T-helper 2 cell (primary cell): Measurements from ENCODE around the gene TMBIM6.
"Not testable (repeated sequence)": the region's sequence is repeated elsewhere in the genome, so short reads cannot be mapped to it uniquely, and the experiment has no call there.

Experiments
- DNase-seq, 5 experiments: peaks; one replicate each; pipeline versions ENCODE4 v3.0.0 to v3.0.0-alpha.2; 2012 to 2022

Gene TMBIM6

DNA sequence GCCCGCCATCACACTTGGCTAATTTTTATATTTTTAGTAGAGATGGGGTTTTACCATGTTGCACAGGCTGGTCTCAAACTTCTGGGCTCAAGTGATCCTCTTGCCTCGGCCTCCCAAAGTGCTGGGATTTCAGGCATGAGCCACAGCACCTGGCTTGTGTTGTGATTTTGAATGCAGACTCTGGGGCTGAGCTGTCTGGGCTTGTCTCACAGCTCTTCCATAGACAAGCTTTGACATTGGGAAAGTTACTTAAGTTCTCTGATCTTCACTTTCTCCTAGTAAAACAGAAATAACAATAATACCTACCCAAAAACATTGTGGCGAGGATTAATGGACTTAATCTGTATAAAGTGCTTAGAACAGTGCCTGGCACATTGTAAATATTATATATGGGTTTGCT lies 36.0 kb downstream of the TMBIM6 start:
- no peak for DNase-seq

DNA sequence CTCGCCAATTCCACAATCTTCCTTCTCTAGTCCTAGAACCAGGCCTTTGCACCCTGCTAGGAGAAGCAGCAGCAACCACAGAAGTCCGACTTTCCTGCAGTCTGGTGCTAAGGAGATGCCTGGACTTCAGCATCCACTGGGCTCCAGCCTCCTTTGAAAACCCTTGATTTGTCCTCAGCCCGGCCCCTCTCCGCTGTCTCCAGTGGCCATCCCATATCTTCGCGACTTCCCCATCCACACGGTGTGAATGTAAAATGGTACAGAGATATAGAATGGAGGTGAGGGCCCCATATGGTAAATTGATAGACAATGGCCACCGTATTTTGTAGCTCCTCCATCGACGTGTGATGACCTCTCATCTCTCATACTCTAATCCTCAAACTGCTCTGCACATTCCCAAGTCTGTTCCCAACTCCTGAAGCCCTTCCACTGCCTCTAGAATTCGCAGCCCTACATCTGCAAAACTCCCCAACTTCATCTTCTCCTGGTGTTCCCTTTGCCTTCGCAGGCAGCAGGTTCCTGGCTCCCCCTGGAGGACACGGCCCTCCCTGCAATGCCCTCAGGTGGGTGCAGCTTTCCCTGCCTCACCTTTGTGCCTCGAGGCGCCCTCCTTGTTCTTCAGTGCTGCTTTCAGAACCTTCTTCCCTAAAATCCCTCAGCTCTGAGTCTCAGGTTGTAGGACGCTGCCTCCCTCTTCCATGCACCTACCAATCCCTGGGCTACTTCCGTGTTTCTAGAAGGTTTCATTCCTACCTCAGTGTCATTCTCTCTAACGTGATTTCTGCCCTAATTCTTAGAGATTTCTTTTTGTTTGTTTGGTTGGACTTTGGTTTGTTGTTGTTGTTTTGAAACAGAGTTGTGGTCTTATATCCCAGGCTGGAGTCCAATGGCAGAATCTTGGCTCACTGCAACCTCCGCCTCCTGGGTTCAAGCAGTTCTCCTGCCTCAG lies 36.7 kb downstream of the TMBIM6 start:
- peak; percentile 50 to 68 (median 53) for DNase-seq

DNA sequence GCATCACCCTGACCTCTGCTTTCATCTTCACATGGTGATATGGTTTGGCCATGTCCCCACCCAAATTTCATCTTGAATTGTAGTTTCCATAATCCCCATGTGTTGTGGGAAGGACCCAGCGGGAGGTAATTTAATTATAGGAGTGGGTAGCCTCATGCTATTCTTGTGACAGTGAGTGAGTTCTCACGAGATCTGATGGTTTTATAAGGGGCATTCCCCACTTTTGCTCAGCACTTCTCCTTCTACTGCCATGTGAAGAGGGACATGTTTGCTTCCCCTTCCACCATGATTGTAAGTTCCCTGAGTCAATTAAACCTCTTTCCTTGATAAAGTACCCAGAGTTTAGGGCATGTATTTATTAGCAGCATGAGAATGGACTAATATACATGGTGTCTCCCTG lies 38.2 kb downstream of the TMBIM6 start:
- no peak for DNase-seq

DNA sequence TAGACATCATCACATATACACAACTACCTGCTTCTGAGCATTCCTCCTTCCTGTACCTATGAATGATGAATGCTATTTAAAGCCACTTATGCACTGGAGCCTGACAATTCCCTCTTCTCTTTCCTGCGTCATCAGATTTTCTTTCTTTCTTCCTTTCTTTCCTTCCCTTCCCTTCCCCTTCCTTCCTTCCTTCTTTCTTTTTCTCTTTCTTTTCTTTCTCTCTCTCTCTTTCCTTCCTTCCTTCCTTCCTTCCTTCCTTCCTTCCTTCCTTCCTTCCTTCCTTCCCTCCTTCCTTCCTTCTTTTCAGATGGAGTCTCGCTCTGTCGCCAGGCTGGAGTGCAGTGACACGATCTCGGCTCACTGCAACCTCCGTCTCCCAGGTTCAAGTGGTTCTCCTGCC lies 39.6 kb downstream of the TMBIM6 start:
- not testable (repeated sequence) for DNase-seq

DNA sequence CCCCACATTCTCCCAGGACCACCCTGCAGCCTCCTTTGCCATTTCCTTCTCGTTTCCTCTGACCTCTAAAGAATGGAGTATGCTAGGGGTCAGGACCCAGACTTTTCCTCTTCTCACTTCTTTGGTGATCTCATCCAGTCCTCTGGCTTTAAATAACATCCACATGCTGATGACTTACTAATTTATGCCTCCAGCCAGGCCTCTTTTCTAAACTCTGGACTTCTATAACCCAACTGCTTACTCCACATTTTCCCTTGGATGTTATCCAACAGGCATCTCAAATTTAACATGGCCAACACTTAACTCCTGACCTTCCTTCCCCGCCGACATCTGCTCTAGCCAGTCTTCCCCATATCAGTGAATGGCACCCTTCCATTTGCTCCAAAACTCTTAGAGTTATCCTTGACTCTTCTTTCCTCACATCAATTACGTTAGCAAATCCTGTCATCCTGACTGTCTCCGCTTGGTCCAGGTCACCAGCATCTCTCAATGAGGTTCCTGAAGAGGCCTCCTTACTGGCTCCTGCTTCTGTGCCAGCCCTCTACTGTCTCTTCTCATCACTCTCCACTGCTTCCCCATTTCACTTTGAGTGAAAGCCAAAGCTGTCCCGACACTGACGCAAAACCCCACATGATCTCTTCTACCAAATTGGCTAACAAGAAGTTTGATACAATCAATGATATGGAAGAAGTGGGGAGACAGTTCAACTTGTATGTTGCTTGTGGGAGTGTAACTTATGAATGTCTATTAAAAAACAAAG lies 42.7 kb downstream of the TMBIM6 start:
- DNase-seq = no peak

DNA sequence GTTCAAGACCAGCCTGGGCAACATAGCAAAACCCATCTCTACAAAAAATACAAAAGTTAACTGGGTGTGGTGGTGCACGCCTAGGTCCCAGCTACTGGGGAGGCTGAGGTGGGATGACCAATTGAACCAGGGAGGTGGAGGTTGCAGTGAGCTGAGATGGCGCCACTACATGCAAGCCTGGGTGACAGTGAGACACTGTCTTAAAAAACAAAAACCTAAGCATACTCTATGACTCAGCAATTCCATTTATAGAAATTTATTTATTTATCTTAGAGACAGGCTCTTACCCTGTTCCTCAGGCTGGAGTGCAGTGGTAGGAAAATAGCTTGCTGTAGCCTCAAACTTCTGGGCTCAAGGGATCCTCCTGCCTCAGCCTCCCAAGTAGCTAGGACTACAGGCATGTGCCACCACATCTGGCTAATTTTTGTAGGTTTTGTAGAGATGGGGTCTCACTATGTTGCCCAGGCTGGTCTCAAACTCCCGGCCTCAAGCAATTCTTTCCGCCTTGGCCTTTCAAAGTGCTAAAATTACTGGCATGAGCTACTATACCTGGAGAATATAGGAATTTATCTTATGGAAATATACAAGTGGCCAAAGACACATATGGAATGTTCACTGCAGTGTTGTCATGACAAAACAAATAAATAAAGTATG lies 43.5 kb downstream of the TMBIM6 start:
- DNase-seq = no peak

DNA sequence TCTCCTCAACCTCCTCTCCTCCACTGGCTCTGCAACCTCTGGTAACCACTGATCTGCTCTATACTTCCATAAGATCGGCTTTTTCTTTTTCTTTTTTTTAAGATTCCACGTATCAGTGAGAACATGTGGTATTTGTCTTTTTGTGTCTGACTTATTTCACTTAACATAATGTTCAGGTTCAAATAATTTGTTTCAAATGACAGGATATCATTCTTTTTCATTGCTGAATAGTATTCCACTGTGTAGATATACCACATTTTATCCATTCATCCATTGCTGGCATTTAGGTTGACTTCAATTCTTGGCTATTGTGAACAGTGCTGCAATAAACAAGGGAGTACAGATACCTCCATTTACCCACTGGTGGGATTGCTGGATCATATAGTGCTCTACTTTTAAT lies 46.3 kb downstream of the TMBIM6 start:
- DNase-seq = no peak

DNA sequence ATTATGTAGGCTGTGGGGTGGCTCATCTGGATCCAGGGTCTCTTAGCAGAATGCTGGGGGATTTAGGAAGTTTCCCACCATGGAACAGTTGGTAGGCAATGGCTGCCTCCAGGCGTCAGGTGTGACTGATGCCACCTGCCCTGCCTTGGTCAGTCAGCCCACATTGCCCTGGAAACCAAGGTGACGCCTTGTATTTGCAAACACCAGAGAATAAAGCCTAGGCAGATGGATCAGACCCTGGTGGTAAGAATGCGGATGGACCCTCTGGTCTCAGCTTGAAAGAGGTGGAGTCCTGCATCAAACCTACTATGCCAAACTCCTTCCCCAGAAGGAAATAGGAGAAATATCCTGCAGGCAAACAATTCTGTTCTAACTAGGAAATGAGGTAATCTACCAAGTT lies 48.6 kb downstream of the TMBIM6 start:
- DNase-seq = no peak

DNA sequence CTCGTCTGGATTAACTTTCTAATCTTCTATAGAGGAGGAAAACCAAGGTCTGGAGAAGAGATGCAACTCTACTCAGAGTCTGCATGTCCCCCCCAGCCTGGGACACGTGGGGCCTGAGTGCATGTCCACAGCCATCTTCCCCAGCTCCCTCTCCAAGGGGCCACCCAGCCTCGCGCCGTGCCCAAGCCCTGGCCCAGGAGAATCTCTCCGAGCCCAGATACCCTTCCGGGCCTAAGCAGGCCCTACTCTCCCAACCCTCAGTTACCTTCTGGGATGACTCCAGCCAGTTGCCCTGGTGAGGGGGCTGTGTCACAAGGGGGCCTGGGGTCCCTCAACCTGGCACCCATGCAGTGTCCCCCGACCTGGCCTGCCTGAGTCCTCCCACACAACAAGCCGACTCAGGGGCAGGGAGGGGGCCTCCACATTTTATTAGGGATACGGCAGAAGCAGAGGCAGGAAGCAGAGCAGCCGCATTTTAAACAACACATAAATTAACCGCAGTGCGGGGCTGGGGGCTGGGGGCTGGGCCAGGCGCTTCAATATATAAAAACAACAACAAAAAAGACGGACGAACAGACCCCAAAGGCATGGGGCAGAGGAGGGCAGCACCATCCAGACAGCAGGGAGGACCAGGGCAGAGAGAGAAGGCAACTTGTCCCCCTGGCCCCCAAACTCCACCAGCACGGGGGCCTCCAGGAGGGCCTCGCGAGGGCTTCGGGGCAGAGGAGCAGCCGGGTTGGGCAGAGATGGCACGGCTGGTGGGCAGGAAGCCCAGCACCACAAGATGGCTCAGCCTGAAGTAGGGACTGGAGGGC lies 49.6 kb downstream of the TMBIM6 start:
- no peak for DNase-seq

DNA sequence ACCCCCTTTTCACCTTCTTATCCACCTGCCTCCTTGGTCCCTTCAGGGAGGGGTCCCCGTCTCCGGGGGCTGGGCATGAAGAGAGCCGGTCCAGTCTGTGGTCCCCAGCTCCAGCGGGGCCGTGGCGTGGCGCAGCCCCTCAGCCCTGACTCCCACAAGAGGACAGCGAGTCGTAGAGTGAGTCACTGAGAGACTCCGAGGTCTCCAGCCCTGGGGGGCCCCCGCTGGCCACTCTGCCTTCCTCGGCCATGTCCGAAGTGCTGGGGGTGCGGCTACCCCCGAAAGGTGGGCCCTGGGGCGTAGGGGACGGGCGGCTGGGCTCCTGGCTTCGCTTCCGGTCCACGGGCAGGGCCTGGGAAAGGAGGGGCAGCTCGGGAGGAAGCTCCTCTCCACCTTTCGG lies 50.3 kb downstream of the TMBIM6 start:
- no peak for DNase-seq

DNA sequence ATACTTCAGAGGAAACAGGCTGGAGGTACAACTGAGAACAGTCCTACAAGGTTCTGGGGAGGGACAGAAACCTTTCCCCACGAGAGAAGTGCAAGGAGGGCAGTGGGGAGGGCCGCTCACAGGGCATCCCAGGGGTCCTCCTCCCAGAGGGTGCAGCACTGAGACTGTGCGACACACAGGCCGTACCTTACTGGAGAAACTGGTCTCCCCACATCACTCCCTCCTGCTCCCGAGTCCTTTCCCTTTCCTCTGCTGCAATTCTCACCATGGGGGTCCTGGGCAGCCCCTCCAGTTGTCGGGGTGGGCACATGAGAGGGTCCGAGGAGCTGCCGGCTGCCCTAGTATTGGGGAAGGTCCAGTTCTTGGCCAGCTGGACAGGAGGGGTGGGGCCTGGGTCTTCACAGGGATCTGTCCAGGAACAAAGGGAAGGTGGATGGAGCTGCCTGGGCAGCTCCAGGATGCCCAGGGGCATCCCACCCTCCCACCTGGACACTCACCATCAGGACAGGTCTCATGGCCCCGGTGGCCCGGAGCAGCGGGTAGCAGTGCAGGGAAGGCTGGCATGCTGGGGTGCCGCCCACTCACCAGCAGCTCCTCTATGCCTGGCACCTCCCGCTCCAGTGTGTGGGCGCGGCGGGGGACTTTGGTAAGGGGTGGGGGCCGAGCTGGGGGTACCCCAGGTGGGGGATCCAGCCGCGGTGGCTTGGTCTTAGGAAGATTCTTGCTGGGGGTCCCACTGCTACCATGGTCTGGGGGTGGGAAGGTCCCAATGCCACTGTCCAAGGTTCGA lies 51.0 kb downstream of the TMBIM6 start:
- DNase-seq = no peak

DNA sequence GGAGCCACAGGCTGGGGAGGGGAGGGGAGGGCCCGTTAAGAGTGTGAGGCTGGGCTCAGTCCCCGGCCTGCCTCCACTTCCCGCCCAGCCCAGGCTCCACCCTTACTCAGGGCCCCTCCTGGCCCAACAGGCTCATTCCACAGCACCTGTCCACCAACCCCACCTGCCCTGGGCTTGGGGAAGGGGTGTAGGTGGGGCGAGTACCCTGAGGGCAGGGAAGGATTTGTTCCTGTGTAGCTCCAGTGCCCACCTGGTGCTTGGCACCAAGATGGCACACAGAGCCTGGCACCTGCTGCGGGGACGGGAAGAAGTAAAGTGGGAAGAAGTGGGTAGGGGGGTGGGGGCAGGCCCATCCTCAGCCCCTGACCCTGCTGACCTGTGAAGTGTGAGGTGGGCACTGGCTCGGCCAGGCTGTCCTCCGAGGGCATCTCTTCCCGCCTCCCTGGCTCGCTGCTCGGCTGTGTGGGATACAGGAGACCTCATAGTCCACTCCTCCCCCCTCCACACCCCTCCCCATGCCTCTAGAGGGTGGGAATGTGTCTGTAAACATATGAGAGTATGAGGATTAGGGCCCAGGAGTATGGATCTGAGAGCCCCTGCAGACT lies 51.7 kb downstream of the TMBIM6 start:
- DNase-seq = no peak

DNA sequence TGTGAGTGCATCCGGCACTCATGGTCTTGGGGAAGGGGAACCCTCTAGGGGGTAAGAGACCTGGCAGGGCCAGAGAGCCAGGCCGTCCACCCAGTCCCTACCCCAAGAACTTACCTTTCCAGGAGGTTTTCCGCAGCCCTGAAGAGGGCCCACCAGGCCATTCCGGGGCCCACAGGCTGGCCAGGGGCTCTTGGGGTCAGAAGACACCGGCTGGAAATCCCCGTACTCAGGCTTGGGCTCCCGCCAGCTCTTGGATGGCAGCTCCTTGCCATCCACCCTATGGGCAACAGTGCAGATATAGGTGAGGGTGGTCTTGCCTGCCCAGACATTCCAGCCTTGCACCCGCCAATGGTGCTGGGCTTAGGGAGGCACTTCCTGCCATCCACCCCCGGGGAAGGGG lies 52.3 kb downstream of the TMBIM6 start:
- no peak for DNase-seq

DNA sequence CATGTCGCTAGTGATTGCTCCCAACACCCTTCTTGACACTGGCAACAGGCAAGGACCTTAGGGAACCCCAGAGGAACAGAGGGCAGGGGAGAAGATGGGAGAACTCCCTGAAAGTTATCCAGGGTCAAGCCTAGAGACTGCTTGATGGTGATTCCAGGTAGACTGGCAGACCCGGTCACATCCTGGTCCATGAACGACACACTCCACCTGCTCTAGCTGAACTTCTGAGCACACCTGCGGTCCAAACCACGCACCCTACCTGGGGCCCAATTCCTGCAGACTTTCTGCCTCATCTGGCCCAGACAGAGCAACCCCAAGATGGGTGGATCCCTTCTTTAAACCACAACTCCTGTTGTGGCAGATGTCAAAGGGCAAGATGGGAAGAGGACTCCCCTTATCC lies 52.7 kb downstream of the TMBIM6 start:
- DNase-seq = no peak

DNA sequence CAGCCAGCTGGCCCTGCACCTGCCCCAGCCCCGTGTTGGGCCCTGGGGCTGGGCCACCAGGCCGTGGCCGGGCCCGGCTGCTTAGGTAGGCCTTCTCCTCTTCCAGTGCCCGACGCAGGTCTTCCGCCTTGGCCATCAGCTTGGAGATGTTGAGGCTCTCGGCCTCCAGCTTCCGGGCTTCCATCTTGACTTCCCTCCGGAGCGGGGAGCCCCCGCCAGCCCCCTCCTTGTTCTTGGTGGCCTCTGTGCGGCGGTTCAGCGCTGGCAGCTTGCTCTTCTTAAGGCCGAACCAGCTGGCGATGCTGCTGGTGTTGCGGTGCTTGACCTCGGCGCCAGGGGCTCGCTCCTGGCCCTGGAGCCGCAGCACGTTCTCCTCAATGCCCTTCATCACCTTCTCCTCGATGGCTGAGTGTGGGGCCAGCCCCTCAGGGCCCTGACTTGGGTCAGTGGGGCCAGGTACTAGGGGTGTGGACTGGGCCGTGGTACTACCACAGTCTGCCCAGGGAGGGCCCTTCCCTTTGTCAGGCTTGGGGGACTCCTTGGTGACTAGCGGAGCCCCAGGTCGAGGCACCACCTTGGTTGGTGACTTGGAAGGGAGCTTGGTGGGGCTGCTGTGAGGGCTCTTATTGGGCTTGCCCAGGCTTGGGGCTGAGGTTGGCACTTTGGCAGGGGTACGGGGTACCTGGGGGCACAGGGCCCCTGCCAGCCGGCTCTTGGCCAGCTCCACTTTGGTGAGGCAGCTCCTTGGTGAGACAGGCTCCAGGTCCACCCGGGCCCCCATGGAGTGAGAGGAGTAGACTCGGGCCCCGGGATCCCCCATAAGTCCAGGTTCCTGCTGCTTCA lies 53.7 kb downstream of the TMBIM6 start:
- no peak for DNase-seq

DNA sequence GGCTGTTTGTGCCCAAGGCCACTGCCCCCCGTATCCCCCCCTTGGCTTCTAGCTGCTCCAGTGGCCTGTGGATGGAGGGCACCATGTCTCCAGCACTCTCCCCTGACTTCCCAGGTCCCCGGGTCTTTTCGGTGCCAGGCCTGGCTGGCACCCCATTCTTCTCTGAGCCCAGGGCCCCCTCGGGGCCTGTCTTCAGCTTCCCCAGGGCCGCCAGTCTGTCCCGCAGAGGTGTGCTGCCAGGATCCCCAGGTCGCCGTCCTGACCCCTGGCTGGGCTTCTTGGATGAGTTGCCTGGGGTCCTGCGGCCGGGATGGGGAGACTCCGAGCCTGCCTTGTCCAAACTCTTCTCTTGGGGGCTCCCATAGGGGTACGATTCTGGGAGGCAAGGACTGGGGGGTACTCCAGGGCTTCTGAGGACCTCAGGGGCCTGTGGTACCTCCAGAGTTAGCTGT lies 54.3 kb downstream of the TMBIM6 start:
- no peak for DNase-seq

DNA sequence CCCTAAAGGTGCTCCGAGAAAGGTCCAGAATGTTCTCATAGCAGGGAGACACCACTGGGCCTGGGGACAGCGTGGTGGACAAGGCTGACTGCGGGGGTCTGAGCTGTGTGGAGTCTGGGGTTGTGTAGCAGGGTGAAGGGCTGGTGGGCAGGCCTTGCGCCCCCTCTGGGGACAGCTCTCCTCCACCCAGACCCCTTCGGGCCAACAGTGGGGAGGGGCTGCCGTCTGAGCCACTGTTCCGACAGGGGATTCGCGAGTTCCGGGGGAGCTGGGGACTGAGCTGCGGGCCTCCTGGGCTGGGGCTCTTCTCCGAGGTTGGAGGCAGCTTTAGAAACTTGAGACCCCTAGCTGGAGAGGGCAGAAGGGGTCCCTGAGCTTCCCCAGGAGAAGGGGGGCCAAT lies 54.8 kb downstream of the TMBIM6 start:
- DNase-seq = no peak

DNA sequence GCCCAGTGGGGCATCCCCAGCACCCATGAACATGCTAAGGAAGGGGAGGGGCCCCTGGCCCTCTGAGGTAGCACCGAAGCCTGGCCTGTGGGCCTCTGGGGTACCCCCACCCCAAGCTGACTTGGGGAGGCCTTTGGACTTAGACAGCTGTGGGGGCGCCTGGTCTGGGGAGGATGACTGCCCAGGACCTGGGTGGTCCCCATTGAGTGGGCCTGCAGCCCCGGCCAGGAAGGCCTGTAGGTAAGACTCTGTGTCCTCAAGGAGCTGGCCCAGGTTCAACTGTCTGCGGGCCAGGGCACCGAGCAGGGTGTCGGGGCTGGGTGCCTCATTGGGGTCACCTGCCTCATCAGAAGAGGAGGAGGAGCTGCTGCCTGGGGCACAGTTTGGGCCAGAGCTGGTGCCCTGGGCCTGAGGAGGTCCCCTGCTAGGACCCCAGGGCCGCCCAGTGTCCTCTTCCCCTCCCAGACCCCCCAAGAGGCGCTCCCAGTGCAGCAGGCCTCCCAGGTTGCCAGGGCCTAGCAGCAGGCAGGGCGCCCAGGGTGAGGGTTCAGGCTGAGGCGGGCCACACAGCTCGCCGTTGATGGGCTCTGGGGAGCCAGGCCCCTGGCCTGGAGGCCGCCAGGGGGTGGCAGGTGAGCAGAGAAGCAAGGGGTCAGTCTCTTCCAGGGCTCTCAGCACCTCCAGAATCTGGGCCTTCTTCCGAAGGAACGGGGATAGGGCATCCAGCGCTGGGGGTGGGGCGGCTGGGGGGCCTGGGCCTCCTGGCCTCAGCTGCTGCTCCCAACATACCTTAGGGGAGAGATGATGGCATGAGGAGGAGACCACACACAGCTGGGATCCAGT lies 55.5 kb downstream of the TMBIM6 start:
- DNase-seq = no peak

DNA sequence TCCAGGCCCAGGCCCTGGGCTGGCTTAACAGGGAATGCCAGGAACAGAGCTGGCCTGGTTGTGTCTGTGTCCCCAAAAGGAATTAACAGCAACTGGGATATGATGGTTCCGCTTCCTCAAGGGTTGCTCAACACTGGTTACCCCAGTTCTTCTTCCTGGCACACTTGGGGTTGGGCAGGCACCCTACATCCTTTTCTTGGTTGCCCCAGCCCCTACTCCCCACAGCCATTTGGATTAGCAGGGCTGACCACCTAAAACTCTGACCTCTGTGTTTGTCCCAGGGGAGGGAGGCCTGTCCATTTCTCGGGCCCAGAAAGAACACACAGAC lies 56.1 kb downstream of the TMBIM6 start:
- no peak for DNase-seq
